Stimulated activated CD8-positive, alpha-beta memory T cell treated with anti-CD3 and anti-CD28 coated beads, Interleukin-4, amount 100 ng/mL, for 24 hours (primary cell): Measurements from ENCODE around the gene MCF2L.

ENCODE experiments used
- DNase-seq: peaks from one replicate; pipeline ENCODE4 v3.0.0-alpha.2; 2020; ENCODE audit warnings: low read depth

The MCF2L gene

GRCh38 chr13:113124211-113124970 lies 155.4 kb downstream of the MCF2L start:
- DNase-seq: no peak

DNA sequence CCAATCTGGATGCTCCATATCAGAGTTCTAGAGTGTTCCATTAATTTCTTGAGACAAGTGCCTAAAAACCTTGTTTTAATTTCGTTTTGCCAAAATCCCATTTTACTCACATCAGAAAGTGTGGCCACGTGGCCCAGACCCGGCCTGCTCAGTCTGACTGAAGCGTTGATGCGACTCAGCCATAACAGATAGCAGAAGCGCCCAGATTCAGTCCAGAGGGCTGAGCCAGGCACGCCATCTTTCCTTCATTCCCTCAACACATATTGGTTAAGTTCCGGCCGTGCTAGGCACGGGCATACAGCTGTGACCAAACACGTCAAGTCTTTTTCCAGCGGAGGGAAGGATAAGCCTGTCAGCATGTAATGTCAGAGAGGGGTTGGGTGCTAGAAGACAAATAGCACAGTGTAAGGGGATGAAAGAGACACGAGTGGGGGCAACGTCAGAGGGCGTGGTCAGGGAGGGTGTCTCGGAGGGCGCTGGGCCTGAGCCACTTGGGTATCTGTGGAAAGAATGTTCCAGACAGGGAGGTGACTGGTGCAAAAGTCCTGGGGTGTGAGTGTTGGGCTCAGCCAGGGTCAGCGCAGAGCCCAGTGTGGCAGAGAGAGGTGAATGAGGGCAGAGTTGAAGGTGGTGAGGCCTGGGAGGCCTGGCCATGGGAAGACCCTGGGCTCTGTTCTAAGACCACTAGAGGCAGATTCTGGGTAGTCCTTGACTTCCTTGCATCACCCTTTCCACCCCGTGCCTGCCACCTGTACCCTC lies 156.7 kb downstream of the MCF2L start:
- DNase-seq: no peak

GRCh38 chr13:113126265-113127150 lies 157.5 kb downstream of the MCF2L start:
- DNase-seq: no peak

- no peak for DNase-seq
These were observed 160.5 kb downstream of the MCF2L start for GRCh38 chr13:113129480-113129879.

DNA sequence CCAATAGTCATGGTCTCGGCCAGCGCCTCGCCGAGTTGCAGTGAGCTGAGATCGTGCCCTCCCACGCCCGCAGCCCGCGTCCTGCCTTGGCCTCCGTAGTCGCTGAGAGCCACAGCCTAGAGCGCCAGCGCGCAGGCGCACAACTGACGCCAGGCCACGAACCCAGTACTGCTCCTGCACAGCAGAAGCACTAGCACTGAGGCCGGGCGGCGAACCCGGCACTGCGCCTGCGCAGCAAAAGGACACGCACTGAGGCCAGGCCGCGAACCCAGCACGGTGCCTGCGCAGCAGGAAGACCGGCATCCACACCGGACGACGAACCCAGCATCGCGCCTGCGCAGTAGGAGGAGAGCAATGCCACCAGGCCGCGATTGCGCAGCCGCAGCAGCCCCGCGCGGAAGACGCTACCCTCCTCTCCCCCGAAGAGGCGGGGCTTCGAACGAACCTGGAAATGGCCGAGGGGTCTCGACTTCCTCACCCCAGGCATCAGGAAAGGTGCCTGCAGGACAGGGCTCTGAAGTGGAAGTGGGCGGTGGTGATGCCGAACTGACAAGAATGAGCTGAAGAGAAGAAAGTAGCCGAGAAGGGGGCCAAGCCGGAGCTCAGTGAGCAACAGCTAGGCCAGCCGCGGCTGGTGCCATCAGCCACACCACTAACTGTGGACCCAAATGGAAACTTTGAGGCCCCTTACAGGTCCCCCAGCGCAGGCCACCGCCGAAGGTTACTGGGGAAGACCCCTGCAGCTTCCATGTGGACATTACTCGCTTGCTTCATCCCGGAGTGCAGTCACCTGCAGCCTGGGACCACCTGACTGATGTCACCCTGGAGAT lies 161.1 kb downstream of the MCF2L start:
- no peak for DNase-seq

DNA sequence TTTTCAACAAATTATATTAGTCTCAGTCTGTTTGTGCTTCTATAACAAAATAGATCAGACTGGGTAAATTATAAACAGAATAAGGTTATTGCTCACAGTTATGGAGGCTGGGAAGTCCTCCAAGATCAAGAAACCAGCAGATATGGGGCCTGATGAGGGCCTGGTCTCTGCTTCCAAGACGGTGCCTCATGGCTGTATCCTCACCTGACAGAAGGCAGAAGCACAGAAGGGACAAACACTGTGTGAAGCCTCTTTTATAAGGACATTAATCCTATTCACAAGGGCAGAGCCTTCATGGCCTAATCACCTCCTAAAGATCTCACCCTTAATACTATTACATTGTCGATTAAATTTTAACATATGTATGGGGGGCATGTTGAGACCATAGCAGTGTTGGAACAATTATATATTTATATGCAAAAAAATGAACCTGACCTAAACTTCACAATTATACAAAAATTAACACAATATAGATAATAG lies 166.3 kb downstream of the MCF2L start:
- no peak for DNase-seq

- no peak for DNase-seq
These were observed 168.8 kb downstream of the MCF2L start for GRCh38 chr13:113137691-113138298.

- DNase-seq: no peak
These were observed 170.0 kb downstream of the MCF2L start for GRCh38 chr13:113138792-113139551.

- DNase-seq: no peak
These were observed 170.6 kb downstream of the MCF2L start for GRCh38 chr13:113139577-113139976.

DNA sequence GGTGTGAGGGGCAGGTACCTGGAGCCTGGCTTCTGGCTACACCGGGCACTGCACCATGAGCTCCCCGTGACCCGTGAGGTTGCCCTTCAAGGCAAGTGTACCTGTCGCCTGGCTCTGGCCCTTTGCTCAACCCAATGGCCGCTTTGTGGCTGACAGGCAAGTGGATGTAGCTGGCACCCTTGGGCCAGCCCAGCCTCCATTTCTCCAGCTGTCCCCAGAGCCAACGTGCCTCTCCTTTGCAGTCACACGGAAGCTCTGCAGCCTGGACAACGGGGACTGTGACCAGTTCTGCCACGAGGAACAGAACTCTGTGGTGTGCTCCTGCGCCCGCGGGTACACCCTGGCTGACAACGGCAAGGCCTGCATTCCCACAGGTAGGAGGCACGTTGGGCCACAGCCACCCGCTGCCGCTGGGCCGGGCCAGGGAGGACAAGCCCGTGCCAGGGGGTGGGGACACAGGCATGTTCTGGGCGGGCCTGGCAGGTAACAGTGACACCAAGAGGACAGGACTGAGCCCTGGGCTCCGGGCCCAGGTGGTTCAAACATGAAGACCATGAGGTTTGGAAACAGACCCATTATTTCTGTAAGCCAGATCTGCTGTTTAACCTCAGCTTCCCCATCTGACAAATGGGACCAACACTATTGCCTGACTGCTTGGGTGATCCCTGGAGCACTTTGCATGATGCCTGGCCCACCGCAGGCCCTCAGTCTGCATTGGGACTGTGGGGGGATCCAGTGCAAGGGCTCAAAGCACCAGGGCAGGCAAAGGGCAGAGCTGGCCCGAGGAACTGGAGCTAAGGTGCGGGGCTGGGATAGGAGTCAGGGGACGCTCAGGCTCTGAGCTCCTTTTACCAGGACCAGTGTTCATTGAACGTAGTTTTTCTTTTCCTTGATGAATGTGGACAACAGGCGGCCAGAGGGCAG lies 171.9 kb downstream of the MCF2L start:
- DNase-seq: no peak

GRCh38 chr13:113141601-113141970 lies 172.6 kb downstream of the MCF2L start:
- no peak for DNase-seq

DNA sequence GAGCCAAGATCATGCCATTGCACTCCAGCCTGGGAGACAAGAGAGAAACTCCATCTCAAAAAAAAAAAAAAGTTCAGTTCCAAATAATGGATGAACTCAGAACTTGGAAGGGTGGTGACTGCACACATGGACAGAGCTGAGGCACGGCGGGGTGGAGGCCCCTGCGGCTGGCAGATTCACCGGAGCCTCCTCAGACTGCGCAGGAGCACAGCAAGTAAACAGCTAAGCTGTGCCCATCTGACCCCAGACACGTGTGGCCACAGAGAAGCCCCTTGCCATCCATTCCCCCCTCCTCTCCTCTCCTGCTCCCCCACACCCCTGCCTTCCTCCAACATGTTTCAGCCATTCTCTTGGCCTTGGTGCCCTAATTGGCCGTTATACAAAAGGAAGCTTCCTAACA lies 173.9 kb downstream of the MCF2L start:
- DNase-seq: no peak

GRCh38 chr13:113143466-113144254 lies 174.6 kb downstream of the MCF2L start:
- DNase-seq: no peak

- DNase-seq: no peak
These were observed 175.2 kb downstream of the MCF2L start for GRCh38 chr13:113144255-113144629.

DNA sequence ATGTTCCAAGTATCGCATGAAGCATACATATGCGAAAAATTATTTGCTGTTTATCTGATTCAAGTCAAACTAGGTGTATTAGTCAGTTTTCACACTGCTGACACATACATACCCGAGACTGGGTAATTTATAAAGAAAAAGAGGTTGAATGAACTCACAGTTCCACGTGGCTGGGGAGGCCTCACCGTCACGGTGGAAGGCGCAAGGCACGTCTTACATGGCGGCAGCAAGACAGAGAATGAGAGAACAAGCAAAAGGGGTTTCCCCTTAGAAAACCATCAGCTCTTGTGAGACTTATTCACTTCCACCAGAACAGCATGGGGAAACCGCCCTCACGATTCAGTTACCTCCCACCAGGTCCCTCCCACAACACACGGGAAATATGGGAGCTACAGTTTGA lies 176.5 kb downstream of the MCF2L start:
- DNase-seq: no peak

- no peak for DNase-seq
These were observed 177.0 kb downstream of the MCF2L start for GRCh38 chr13:113145911-113146598.

- DNase-seq: no peak
These were observed 177.7 kb downstream of the MCF2L start for GRCh38 chr13:113146750-113147149.

DNA sequence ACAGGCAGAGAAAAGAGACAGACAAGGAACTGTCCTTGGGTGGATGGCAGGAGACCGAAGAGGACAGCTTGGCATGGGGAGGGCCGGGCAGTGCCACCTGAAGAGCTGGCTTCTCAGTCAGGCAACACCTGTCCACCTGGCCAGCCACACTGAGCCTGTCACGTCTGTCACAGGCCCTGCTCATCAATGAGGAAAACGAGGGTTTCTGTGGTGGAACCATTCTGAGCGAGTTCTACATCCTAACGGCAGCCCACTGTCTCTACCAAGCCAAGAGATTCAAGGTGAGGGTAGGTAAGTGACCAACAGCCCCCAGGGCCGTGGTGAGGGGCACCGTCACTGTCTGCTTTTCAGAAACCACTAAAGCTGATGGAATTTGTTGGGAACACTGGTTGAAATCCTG lies 178.2 kb downstream of the MCF2L start:
- no peak for DNase-seq
